ENCODE data around the gene LSAMP. TPM values are rescaled to one million over a fixed set of nuclear protein-coding genes. Genes with fewer than 3 reads are reported as not detected.

The LSAMP gene
- total and polyA plus RNA-seq, 5 donors from 2014 or later, result not detected

- H3K27ac ChIP-seq (ENCODE audit: insufficient read depth, low read length, poor library complexity, severe bottlenecking), result no peak overlapping the region
- ATAC-seq (ENCODE audit: low read depth in 2 of 2) (no peak), DNase-seq (no peak)
- no peak overlapping the region for H3K4me3 Mint-ChIP-seq
- H3K27me3 ChIP-seq (ENCODE audit: control insufficient read depth, insufficient read depth, low read length), result no peaks in the 10 kb centered on the region
- no peaks in the 10 kb centered on the region for H3K36me3 Mint-ChIP-seq
- no peak overlapping the region for H3K27ac Mint-ChIP-seq
- H3K27me3 Mint-ChIP-seq, result peaks cover 4% of the 10 kb centered on the region
- no peaks in the 10 kb centered on the region for H3K36me3 ChIP-seq (ENCODE audit: control insufficient read depth, insufficient read depth, low read length)
- no peaks in the 10 kb centered on the region for H3K9me3 Mint-ChIP-seq
- no peaks in the 10 kb centered on the region for H3K4me1 ChIP-seq (ENCODE audit: control insufficient read depth, insufficient read depth, low read length, poor library complexity, severe bottlenecking)
- no peak overlapping the region for H3K4me3 ChIP-seq (ENCODE audit: low read depth, low read length)
- H3K9me3 ChIP-seq (ENCODE audit: control insufficient read depth in 2 of 2, low read length in 2 of 2), result no peaks in the 10 kb centered on the region
- H3K4me1 Mint-ChIP-seq, result no peaks in the 10 kb centered on the region
Observed at GRCh38 chr3:115822579-115822978, 622.7 kb downstream of the LSAMP start.

DNA sequence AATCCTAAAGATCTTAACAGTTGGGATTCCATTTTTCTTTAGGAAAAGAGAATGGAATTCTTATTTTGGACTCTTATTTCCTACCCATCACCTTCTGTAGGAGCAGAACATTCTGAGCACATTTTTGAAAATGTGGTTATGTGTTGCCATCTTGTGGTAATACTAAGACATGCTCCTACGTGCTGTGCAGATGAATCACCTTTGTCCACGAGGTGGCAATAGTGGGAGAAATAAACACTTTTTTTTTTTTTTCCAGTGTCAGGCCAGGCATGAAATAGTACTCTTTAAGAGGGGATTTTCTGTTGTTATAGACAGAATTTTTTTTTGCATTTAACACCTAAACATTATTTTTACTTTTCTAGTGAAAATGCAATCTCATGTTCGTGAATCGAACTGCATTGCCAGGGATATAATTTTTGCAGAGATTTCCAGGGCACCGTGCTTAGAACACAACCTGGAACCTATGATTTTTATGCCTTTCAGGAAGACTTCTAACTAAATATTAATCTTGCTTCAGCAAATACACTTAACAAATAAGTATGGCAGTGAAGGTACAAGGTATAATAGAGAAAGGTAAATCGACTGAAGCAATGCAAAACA, 625.4 kb downstream of the LSAMP start:
- no peaks in the 10 kb centered on the region for H3K36me3 ChIP-seq (ENCODE audit: control insufficient read depth, insufficient read depth, low read length)
- Mint-ChIP-seq H3K4me3 (no peak overlapping the region), H3K36me3 (no peaks in the 10 kb centered on the region), H3K27ac (no peak overlapping the region), H3K4me1 (no peaks in the 10 kb centered on the region), H3K27me3 (peaks cover 8% of the 10 kb centered on the region), H3K9me3 (no peaks in the 10 kb centered on the region)
- DNase-seq (peak; percentile 36 to 83 (median 71)), ATAC-seq (ENCODE audit: low read depth in 2 of 2) (peak; percentile 90 to 91)
- H3K4me3 ChIP-seq (ENCODE audit: low read depth, low read length), result no peak overlapping the region
- no peaks in the 10 kb centered on the region for H3K9me3 ChIP-seq (ENCODE audit: control insufficient read depth in 2 of 2, low read length in 2 of 2)
- H3K27me3 ChIP-seq (ENCODE audit: control insufficient read depth, insufficient read depth, low read length), result no peaks in the 10 kb centered on the region
- H3K27ac ChIP-seq (ENCODE audit: insufficient read depth, low read length, poor library complexity, severe bottlenecking), result no peak overlapping the region
- H3K4me1 ChIP-seq (ENCODE audit: control insufficient read depth, insufficient read depth, low read length, poor library complexity, severe bottlenecking), result no peaks in the 10 kb centered on the region

DNA sequence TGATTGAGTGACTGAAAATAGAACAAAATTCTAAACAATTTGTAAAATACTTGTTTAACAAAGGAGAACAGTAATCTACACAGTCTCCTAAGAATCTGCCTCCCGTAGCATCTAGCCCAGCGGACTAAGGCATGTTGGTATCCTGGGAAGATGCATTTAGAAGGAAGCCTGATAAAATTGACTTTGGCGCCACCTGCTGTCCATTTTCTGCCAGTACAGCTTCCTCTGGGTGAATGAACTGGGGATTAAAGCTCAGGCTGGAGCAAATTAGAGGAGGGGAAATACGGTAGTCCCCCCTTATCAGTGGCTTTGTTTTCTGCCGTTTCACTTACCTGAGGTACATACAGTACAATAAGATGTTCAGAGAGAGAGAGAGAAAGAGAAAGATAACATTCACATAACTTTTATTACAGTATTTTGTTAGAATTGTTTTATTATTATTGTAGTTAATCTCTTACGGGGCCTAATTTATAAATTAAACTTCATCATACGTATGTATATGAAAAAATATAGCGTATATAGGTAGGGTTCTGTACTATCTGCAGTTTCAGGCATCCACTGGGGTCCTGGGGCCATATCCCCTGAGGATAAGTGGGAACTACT, 630.4 kb downstream of the LSAMP start:
- H3K9me3 Mint-ChIP-seq, result no peaks in the 10 kb centered on the region
- ATAC-seq (ENCODE audit: low read depth in 2 of 2) (peak; percentile 44 to 52), DNase-seq (peak; percentile 45 to 53 (median 49))
- Histone ChIP-seq H3K36me3 (ENCODE audit: control insufficient read depth, insufficient read depth, low read length) (no peaks in the 10 kb centered on the region), H3K27me3 (ENCODE audit: control insufficient read depth, insufficient read depth, low read length) (peaks cover 5% of the 10 kb centered on the region), H3K27ac (ENCODE audit: insufficient read depth, low read length, poor library complexity, severe bottlenecking) (no peak overlapping the region), H3K4me1 (ENCODE audit: control insufficient read depth, insufficient read depth, low read length, poor library complexity, severe bottlenecking) (no peaks in the 10 kb centered on the region), H3K9me3 (ENCODE audit: control insufficient read depth in 2 of 2, low read length in 2 of 2) (no peaks in the 10 kb centered on the region), H3K4me3 (ENCODE audit: low read depth, low read length) (no peak overlapping the region)
- H3K4me1 Mint-ChIP-seq, result no peaks in the 10 kb centered on the region
- no peaks in the 10 kb centered on the region for H3K36me3 Mint-ChIP-seq
- no peak overlapping the region for H3K27ac Mint-ChIP-seq
- H3K4me3 Mint-ChIP-seq, result no peak overlapping the region
- peaks cover 19% of the 10 kb centered on the region for H3K27me3 Mint-ChIP-seq

- H3K9me3 Mint-ChIP-seq, result no peaks in the 10 kb centered on the region
- Histone ChIP-seq H3K27ac (ENCODE audit: insufficient read depth, low read length, poor library complexity, severe bottlenecking) (no peak overlapping the region), H3K9me3 (ENCODE audit: control insufficient read depth in 2 of 2, low read length in 2 of 2) (no peaks in the 10 kb centered on the region), H3K4me1 (ENCODE audit: control insufficient read depth, insufficient read depth, low read length, poor library complexity, severe bottlenecking) (no peaks in the 10 kb centered on the region), H3K4me3 (ENCODE audit: low read depth, low read length) (no peak overlapping the region), H3K36me3 (ENCODE audit: control insufficient read depth, insufficient read depth, low read length) (no peaks in the 10 kb centered on the region), H3K27me3 (ENCODE audit: control insufficient read depth, insufficient read depth, low read length) (peaks cover 5% of the 10 kb centered on the region)
- ATAC-seq (ENCODE audit: low read depth in 2 of 2) (no peak), DNase-seq (no peak)
- H3K4me1 Mint-ChIP-seq, result no peaks in the 10 kb centered on the region
- H3K27me3 Mint-ChIP-seq, result peaks cover 19% of the 10 kb centered on the region
- H3K4me3 Mint-ChIP-seq, result no peak overlapping the region
- H3K27ac Mint-ChIP-seq, result no peak overlapping the region
- no peaks in the 10 kb centered on the region for H3K36me3 Mint-ChIP-seq
Observed at GRCh38 chr3:115814006-115814405, 631.3 kb downstream of the LSAMP start.

- Mint-ChIP-seq H3K27me3 (peaks cover 30% of the 10 kb centered on the region), H3K4me3 (no peak overlapping the region), H3K4me1 (peaks cover 0 to 4% (median 0%) of the 10 kb centered on the region in 4 donors), H3K27ac (no peak overlapping the region), H3K36me3 (no peaks in the 10 kb centered on the region), H3K9me3 (no peaks in the 10 kb centered on the region)
- Histone ChIP-seq H3K4me1 (ENCODE audit: control insufficient read depth, insufficient read depth, low read length, poor library complexity, severe bottlenecking) (no peaks in the 10 kb centered on the region), H3K27ac (ENCODE audit: insufficient read depth, low read length, poor library complexity, severe bottlenecking) (no peak overlapping the region), H3K9me3 (ENCODE audit: control insufficient read depth in 2 of 2, low read length in 2 of 2) (no peaks in the 10 kb centered on the region), H3K4me3 (ENCODE audit: low read depth, low read length) (no peak overlapping the region), H3K27me3 (ENCODE audit: control insufficient read depth, insufficient read depth, low read length) (peaks cover 20% of the 10 kb centered on the region), H3K36me3 (ENCODE audit: control insufficient read depth, insufficient read depth, low read length) (no peaks in the 10 kb centered on the region)
- ATAC-seq (ENCODE audit: low read depth in 2 of 2) (no peak), DNase-seq (no peak)
Observed at GRCh38 chr3:115808816-115809215, 636.5 kb downstream of the LSAMP start.

DNA sequence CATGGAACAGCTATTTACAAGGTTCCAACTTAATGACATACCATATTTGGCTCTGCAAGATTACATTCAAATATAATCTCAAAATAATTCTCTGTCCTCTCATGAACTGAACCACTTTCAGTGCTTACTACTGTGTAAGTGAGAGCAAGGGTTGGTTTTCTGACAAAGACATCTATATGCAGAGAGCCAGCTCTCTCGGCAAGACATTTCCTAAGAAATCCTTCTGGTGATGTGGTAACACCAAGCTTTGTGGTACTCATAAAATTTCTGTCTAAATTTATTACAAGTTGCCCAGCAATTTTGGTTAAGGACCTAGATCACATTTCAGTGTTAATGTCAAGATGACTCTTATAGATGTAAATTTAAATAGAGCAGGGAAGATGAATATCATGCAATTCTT, 637.0 kb downstream of the LSAMP start:
- no peak overlapping the region for H3K27ac Mint-ChIP-seq
- H3K27me3 Mint-ChIP-seq, result peaks cover 30% of the 10 kb centered on the region
- no peaks in the 10 kb centered on the region for H3K9me3 ChIP-seq (ENCODE audit: control insufficient read depth in 2 of 2, low read length in 2 of 2)

DNA sequence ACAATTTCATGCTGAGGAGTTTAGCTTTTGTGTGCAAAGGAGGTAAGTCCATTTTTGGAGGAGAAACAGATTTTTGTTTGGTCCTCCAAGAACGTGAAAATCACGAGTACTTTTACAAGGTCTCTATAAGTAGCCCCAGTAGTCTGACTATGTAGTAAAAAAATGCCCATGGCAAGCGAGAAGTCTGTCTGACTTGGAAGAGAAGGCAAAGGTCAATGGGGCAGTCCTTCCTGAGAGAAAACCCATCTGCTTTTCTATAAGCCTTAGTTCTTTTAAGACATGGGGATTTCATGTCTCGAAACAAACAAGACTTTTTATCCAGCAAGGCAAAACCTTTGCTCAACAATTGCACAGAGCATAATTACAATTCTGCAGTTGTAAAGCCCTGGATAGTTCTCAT, 638.8 kb downstream of the LSAMP start:
- no peaks in the 10 kb centered on the region for H3K4me1 ChIP-seq (ENCODE audit: control insufficient read depth, insufficient read depth, low read length, poor library complexity, severe bottlenecking)
- peaks cover 32% of the 10 kb centered on the region for H3K27me3 Mint-ChIP-seq
- H3K36me3 Mint-ChIP-seq, result no peaks in the 10 kb centered on the region
- no peak overlapping the region for H3K27ac Mint-ChIP-seq
- DNase-seq, result no peak
- no peak overlapping the region for H3K4me3 ChIP-seq (ENCODE audit: low read depth, low read length)
- H3K9me3 ChIP-seq (ENCODE audit: control insufficient read depth in 2 of 2, low read length in 2 of 2), result no peaks in the 10 kb centered on the region
- ATAC-seq (ENCODE audit: low read depth in 2 of 2), result no peak
- H3K36me3 ChIP-seq (ENCODE audit: control insufficient read depth, insufficient read depth, low read length), result no peaks in the 10 kb centered on the region
- peaks cover 32% of the 10 kb centered on the region for H3K27me3 ChIP-seq (ENCODE audit: control insufficient read depth, insufficient read depth, low read length)
- no peaks in the 10 kb centered on the region for H3K9me3 Mint-ChIP-seq
- peaks cover 0 to 5% (median 0%) of the 10 kb centered on the region in 4 donors for H3K4me1 Mint-ChIP-seq
- no peak overlapping the region for H3K27ac ChIP-seq (ENCODE audit: insufficient read depth, low read length, poor library complexity, severe bottlenecking)
- no peak overlapping the region for H3K4me3 Mint-ChIP-seq

More for the DNA sequence above, 637.0 kb downstream of the LSAMP start:
- Mint-ChIP-seq H3K4me1 (peaks cover 0 to 5% (median 0%) of the 10 kb centered on the region in 4 donors), H3K9me3 (no peaks in the 10 kb centered on the region), H3K4me3 (no peak overlapping the region), H3K36me3 (no peaks in the 10 kb centered on the region)
- H3K4me3 ChIP-seq (ENCODE audit: low read depth, low read length), result no peak overlapping the region
- H3K36me3 ChIP-seq (ENCODE audit: control insufficient read depth, insufficient read depth, low read length), result no peaks in the 10 kb centered on the region
- H3K27ac ChIP-seq (ENCODE audit: insufficient read depth, low read length, poor library complexity, severe bottlenecking), result no peak overlapping the region
- H3K27me3 ChIP-seq (ENCODE audit: control insufficient read depth, insufficient read depth, low read length), result peaks cover 24% of the 10 kb centered on the region
- ATAC-seq (ENCODE audit: low read depth in 2 of 2) (no peak), DNase-seq (no peak)
- no peaks in the 10 kb centered on the region for H3K4me1 ChIP-seq (ENCODE audit: control insufficient read depth, insufficient read depth, low read length, poor library complexity, severe bottlenecking)

GRCh38 chr3:115805520-115805919, 639.8 kb downstream of the LSAMP start:
- H3K27ac Mint-ChIP-seq, result no peak overlapping the region
- DNase-seq (no peak), ATAC-seq (ENCODE audit: low read depth in 2 of 2) (no peak)
- Histone ChIP-seq H3K9me3 (ENCODE audit: control insufficient read depth in 2 of 2, low read length in 2 of 2) (no peaks in the 10 kb centered on the region), H3K27me3 (ENCODE audit: control insufficient read depth, insufficient read depth, low read length) (peaks cover 28% of the 10 kb centered on the region), H3K36me3 (ENCODE audit: control insufficient read depth, insufficient read depth, low read length) (no peaks in the 10 kb centered on the region), H3K4me1 (ENCODE audit: control insufficient read depth, insufficient read depth, low read length, poor library complexity, severe bottlenecking) (no peaks in the 10 kb centered on the region), H3K4me3 (ENCODE audit: low read depth, low read length) (no peak overlapping the region), H3K27ac (ENCODE audit: insufficient read depth, low read length, poor library complexity, severe bottlenecking) (no peak overlapping the region)
- H3K27me3 Mint-ChIP-seq, result peaks cover 30% of the 10 kb centered on the region
- peaks cover 0 to 5% (median 0%) of the 10 kb centered on the region in 4 donors for H3K4me1 Mint-ChIP-seq
- H3K4me3 Mint-ChIP-seq, result no peak overlapping the region
- no peaks in the 10 kb centered on the region for H3K36me3 Mint-ChIP-seq
- H3K9me3 Mint-ChIP-seq, result no peaks in the 10 kb centered on the region
